ENCODE measurements around the gene LCN10.

Gene LCN10

DNA sequence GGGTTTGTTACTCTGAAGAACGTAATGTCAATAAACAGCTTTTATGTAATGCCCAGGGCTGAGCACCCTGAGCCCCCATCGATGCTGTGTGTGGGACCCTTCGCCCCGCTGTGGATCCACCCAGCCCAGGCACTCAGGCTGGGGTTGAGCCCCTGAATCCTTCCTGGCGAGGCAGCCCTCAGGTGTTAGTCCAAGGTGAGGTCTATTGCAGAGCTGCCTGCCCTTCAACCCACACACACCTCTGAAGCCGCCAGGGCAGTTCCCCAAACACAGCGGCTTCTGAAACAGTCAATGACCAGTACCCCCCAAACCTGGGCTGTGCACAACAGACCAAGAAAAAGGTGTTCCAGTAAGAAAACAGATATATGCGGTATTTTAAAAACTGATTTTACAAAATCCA lies 18.8 kb downstream of the LCN10 start:
- no peaks in the 10 kb centered on the region for H3K9me3 Mint-ChIP-seq
- no peak overlapping the region for H3K4me3 Mint-ChIP-seq
- H3K27ac Mint-ChIP-seq, result no peak overlapping the region
- H3K4me1 Mint-ChIP-seq, result peaks cover 69% of the 10 kb centered on the region
- peaks cover 44% of the 10 kb centered on the region for H3K36me3 Mint-ChIP-seq
- no peaks in the 10 kb centered on the region for H3K27me3 Mint-ChIP-seq
- no peak for ATAC-seq

DNA sequence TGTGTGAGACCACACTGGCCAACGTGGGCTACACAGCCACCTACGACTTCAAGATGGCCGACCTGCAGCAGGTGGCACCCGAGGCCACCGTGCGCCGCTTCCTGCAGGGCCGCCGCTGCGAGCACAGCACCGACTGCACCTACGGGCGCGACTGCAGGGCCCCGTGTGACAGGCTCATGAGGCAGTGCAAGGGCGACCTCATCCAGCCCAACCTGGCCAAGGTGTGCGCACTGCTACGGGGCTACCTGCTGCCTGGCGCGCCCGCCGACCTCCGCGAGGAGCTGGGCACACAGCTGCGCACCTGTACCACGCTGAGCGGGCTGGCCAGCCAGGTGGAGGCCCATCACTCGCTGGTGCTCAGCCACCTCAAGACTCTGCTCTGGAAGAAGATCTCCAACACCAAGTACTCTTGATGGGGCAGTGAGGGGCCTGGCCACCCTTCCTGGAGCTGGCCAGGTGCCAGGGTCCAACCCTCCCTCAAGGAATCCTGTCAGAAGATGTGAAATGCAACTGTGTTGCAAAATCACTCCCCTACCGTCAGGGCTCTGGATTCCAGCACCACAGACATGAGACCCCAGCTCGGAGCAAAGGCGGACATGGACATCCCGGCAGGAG lies 19.3 kb downstream of the LCN10 start:
- H3K27ac Mint-ChIP-seq, result no peak overlapping the region
- peaks cover 44% of the 10 kb centered on the region for H3K36me3 Mint-ChIP-seq
- no peaks in the 10 kb centered on the region for H3K9me3 Mint-ChIP-seq
- no peak overlapping the region for H3K4me3 Mint-ChIP-seq
- ATAC-seq, result no peak
- peaks cover 75% of the 10 kb centered on the region for H3K4me1 Mint-ChIP-seq
- H3K27me3 Mint-ChIP-seq, result no peaks in the 10 kb centered on the region

DNA sequence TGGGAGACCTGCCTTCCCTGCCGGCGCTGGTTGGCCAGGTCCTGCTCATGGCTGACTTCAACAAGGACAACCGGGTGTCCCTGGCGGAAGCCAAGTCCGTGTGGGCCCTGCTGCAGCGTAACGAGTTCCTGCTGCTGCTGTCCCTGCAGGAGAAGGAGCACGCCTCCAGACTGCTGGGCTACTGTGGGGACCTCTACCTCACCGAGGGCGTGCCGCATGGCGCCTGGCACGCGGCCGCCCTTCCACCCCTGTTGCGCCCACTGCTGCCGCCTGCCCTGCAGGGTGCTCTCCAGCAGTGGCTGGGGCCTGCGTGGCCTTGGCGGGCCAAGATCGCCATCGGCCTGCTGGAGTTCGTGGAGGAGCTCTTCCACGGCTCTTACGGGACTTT lies 19.8 kb downstream of the LCN10 start:
- Mint-ChIP-seq H3K36me3 (peaks cover 44% of the 10 kb centered on the region), H3K4me3 (no peak overlapping the region)

GRCh38 chr9:136722093-136722968 lies 20.4 kb downstream of the LCN10 start:
- Mint-ChIP-seq H3K4me1 (peaks cover 74% of the 10 kb centered on the region), H3K4me3 (no peak overlapping the region), H3K36me3 (peaks cover 44% of the 10 kb centered on the region), H3K27me3 (no peaks in the 10 kb centered on the region), H3K9me3 (no peaks in the 10 kb centered on the region), H3K27ac (no peak overlapping the region)
- ATAC-seq, result no peak

More for the DNA sequence above, 19.8 kb downstream of the LCN10 start:
- no peak for ATAC-seq
- H3K9me3 Mint-ChIP-seq, result no peaks in the 10 kb centered on the region
- peaks cover 77% of the 10 kb centered on the region for H3K4me1 Mint-ChIP-seq
- no peak overlapping the region for H3K27ac Mint-ChIP-seq
- H3K27me3 Mint-ChIP-seq, result no peaks in the 10 kb centered on the region

GRCh38 chr9:136721339-136722092 lies 21.2 kb downstream of the LCN10 start:
- H3K4me1 Mint-ChIP-seq, result peaks cover 66% of the 10 kb centered on the region
- no peak overlapping the region for H3K27ac Mint-ChIP-seq
- peaks cover 5% of the 10 kb centered on the region for H3K27me3 Mint-ChIP-seq
- no peaks in the 10 kb centered on the region for H3K9me3 Mint-ChIP-seq
- H3K36me3 Mint-ChIP-seq, result peaks cover 38% of the 10 kb centered on the region
- H3K4me3 Mint-ChIP-seq, result no peak overlapping the region
- no peak for ATAC-seq

DNA sequence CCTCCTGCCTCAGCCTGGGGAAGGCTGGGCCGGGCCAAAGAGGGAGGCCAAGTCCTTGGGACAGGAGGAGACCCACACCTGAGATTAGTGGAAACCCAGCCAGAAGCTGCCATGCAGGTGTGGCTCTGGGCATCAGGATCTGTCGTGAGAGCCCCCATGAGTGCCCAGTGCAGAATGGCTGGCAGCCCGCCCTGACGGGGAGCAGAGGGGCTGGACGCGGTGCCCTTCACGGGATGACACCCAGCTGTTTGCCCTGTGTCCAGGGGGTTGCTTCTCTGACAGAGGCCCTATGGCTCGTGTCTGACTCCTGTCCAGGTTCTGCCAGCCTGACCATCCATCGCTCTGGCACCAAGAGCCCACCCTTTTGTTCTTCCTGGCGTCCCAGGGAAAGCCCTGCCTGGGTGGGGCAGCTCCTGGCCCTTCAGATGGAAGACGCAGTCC lies 21.8 kb downstream of the LCN10 start:
- Mint-ChIP-seq H3K36me3 (peaks cover 32% of the 10 kb centered on the region), H3K4me3 (no peak overlapping the region), H3K4me1 (peaks cover 60% of the 10 kb centered on the region), H3K9me3 (no peaks in the 10 kb centered on the region), H3K27ac (peak overlapping the region; percentile 74), H3K27me3 (peaks cover 11% of the 10 kb centered on the region)
- no peak for ATAC-seq

DNA sequence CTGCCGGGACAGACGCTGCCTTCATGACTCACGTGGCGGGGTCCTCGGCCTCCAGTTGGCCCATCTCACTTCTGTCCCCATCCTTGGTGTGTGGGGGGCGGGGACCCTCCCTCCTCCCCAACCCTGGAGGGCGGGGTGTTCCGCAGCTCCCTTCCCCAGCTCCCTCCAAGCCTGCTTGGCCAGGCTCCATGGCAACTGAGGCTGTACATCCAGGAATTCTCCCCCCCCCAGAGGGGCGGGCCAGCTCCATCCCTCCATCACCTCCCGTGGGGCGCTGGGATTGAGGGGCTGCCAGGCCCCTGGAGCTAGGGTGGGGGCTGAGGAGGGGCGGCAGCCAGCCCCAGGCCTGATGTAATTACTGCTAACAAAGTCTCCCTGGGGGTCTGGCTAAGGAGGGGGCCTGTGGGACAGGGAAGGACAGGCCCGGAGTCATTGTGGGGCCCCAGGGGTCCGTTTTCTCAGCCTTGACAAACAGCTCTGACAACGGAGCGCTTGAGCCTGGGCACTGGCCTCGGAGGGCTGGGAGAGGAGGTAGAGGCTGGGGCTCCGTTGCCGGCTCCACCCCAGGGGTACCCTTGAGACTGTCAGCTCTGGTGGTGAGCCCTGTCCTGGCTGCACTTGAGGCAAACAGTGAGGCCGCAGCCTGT lies 22.4 kb downstream of the LCN10 start:
- H3K27me3 Mint-ChIP-seq, result peaks cover 16% of the 10 kb centered on the region
- H3K4me3 Mint-ChIP-seq, result no peak overlapping the region
- ATAC-seq, result no peak
- no peaks in the 10 kb centered on the region for H3K9me3 Mint-ChIP-seq
- H3K27ac Mint-ChIP-seq, result peak overlapping the region; percentile 74
- H3K4me1 Mint-ChIP-seq, result peaks cover 56% of the 10 kb centered on the region
- H3K36me3 Mint-ChIP-seq, result peaks cover 27% of the 10 kb centered on the region

DNA sequence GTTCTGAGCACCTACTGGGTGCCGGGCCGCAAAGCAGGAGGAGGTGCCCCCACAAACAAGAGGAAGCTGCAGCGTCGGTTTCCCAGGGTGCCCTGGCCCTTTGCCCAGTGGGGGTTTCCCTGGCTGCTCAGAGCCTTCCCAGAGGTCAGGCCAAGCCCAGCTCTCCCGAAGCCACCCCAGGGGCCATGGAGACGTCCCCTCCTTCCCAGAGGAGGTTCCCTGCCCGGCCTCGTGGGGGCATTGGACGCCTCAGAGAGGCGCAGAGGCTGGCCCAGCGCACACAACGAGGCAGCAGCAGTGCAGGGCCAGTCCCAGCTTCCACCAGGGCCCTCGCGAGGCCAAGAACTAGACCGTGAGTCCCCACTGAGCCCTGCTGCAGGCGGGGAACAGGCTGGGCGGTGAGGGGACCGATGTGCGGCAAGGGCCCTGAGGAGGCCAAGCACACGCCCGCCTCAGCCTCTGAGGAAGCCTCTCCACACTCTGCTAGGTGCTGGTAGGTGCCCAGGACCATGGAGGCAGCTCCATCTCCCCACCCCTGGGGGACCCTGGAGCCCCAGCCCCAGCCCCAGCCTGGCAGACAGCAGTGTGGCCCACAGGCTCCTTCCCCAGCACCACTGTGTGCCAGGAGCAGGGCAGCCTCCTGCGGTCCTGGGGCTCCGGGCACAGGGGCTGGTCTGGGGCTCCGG lies 23.4 kb downstream of the LCN10 start:
- H3K9me3 Mint-ChIP-seq, result no peaks in the 10 kb centered on the region
- peak overlapping the region; percentile 58 for H3K27ac Mint-ChIP-seq
- H3K4me1 Mint-ChIP-seq, result peaks cover 54% of the 10 kb centered on the region
- no peak overlapping the region for H3K4me3 Mint-ChIP-seq
- H3K27me3 Mint-ChIP-seq, result peaks cover 22% of the 10 kb centered on the region
- peaks cover 20% of the 10 kb centered on the region for H3K36me3 Mint-ChIP-seq
- peak; percentile 48 for ATAC-seq

GRCh38 chr9:136718345-136719194 lies 24.2 kb downstream of the LCN10 start:
- ATAC-seq, result peak; percentile 3
- peak overlapping the region; percentile 58 for H3K27ac Mint-ChIP-seq

DNA sequence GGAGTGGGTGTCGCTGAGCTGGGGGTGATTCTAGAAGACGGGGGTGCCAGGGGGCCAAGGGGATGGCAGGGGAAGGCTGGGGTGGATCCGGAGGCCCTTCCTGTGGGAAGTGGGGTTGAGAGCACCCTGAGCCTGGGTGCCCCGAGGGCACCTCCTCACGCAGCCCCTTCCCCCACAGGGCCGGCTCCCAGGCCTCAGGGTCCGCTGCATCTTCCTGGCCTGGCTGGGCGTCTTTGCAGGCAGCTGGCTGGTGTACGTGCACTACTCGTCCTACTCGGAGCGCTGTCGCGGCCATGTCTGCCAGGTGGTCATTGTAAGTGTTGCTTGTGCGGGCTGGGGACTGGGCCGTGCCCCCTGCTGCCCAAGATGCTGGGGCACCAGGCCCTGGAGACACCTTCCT lies 25.3 kb downstream of the LCN10 start:
- no peak overlapping the region for H3K4me3 Mint-ChIP-seq
- no peaks in the 10 kb centered on the region for H3K9me3 Mint-ChIP-seq
- ATAC-seq, result no peak
- peaks cover 6% of the 10 kb centered on the region for H3K36me3 Mint-ChIP-seq
- H3K4me1 Mint-ChIP-seq, result peaks cover 51% of the 10 kb centered on the region
- peaks cover 37% of the 10 kb centered on the region for H3K27me3 Mint-ChIP-seq
- H3K27ac Mint-ChIP-seq, result no peak overlapping the region

More at GRCh38 chr9:136718345-136719194, 24.2 kb downstream of the LCN10 start:
- peaks cover 30% of the 10 kb centered on the region for H3K27me3 Mint-ChIP-seq
- H3K36me3 Mint-ChIP-seq, result peaks cover 12% of the 10 kb centered on the region
- H3K9me3 Mint-ChIP-seq, result no peaks in the 10 kb centered on the region
- H3K4me3 Mint-ChIP-seq, result no peak overlapping the region
- H3K4me1 Mint-ChIP-seq, result peaks cover 54% of the 10 kb centered on the region

DNA sequence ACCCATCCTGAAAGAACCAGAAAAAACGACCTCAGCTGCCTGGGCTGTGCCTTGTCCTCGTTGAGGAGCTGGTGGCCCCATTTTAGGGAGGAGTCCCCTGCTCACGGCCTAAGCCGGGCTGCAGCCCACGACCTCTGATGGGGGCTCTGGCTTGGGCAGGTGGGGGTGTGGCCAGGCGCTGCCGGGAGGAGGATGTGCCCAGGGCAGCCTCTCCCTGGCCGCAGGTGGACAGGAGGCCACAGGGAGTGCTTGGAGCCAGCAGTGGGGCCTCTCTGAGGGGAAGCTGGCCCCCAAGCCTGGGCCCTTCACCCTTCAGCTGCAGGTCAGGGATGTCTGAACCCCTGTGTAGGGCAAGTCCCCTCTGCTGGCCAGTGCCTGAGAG lies 27.9 kb downstream of the LCN10 start:
- Mint-ChIP-seq H3K4me1 (peaks cover 41% of the 10 kb centered on the region), H3K27ac (no peak overlapping the region), H3K36me3 (no peaks in the 10 kb centered on the region), H3K9me3 (no peaks in the 10 kb centered on the region), H3K27me3 (peaks cover 58% of the 10 kb centered on the region), H3K4me3 (no peak overlapping the region)
- ATAC-seq, result no peak

- no peaks in the 10 kb centered on the region for H3K36me3 Mint-ChIP-seq
- ATAC-seq, result no peak
- peaks cover 64% of the 10 kb centered on the region for H3K27me3 Mint-ChIP-seq
- no peak overlapping the region for H3K4me3 Mint-ChIP-seq
- no peaks in the 10 kb centered on the region for H3K9me3 Mint-ChIP-seq
- H3K4me1 Mint-ChIP-seq, result peaks cover 35% of the 10 kb centered on the region
- H3K27ac Mint-ChIP-seq, result no peak overlapping the region
Observed at GRCh38 chr9:136714096-136714892, 28.4 kb downstream of the LCN10 start.

- peak overlapping the region; percentile 36 for H3K4me3 Mint-ChIP-seq
- peaks cover 27% of the 10 kb centered on the region for H3K4me1 Mint-ChIP-seq
- H3K27me3 Mint-ChIP-seq, result peaks cover 64% of the 10 kb centered on the region
- no peaks in the 10 kb centered on the region for H3K9me3 Mint-ChIP-seq
- no peak overlapping the region for H3K27ac Mint-ChIP-seq
- H3K36me3 Mint-ChIP-seq, result no peaks in the 10 kb centered on the region
- no peak for ATAC-seq
Observed at GRCh38 chr9:136713550-136713949, 29.2 kb downstream of the LCN10 start.

All from stimulated activated memory B cell treated with anti-CD40 and anti-IgM and Interleukin-4, amounts not matched to agents 10 μg/mL and 1 μg/mL and 100 μg/mL, for 72 hours (primary cell).